Endothelial cell of umbilical vein (primary cell): Measurements from ENCODE around the gene PAAF1. TPM values are rescaled to one million over a fixed set of nuclear protein-coding genes. Genes with fewer than 3 reads are reported as not detected.

Experiments used
- BruUV-seq: library from RNA; stranded (reverse); fragments of 400-500 nt; replicated peaks from 2 replicates; lab custom pipeline; 2021; lab: Mats Ljungman, UMichigan
- CTCF ChIA-PET: fragments of 300-600, 350-600 bp; sonication (Branson Sonifier 250); formaldehyde crosslinking; loops from one replicate; lab custom pipeline; 2021; ENCODE audit warnings: antibody characterized with exemption, inconsistent platforms; lab: Charles Lee
- POLR2A ChIA-PET: fragments of 300-600, 350-600 bp; sonication (Branson Sonifier 250); formaldehyde crosslinking; loops from one replicate; lab custom pipeline; 2021; ENCODE audit warnings: antibody characterized with exemption, inconsistent platforms; lab: Charles Lee
- DNase-seq: peaks from one replicate; pipeline ENCODE4 v3.0.0-alpha.2; 2011; ENCODE audit warnings: low read depth, low spot score
- FAIRE-seq: peaks from 2 replicates; lab custom pipeline; 2011; peaks lifted over from hg19 to GRCh38; lab: Jason Lieb, UNC
- H2AFZ ChIP-seq: 2 replicates; pipeline ENCODE4 v1.6.0; 2012; ENCODE audit warnings: low read depth, low read length, control low read depth, inconsistent platforms
- H3K27ac ChIP-seq: 2 replicates; pipeline ENCODE4 v1.5.1; 2011; ENCODE audit warnings: low read depth, mild to moderate bottlenecking, control low read depth, low read length, moderate library complexity; ENCODE audit not compliant: insufficient read depth
- H3K27me3 ChIP-seq, 2 experiments: 2 replicates each; pipeline versions ENCODE4 v1.6.0 to v1.6.1; 2011; ENCODE audit warnings: low read length in 2 of 2, mixed read lengths in 1 of 2; ENCODE audit not compliant: control insufficient read depth in 2 of 2, insufficient read depth in 2 of 2
- H3K36me3 ChIP-seq, 2 experiments: 2 replicates in 1 of 2; 3 replicates in 1 of 2; pipeline ENCODE4 v1.5.1; 2011; ENCODE audit warnings: low read length in 2 of 2, mild to moderate bottlenecking in 1 of 2, moderate library complexity in 1 of 2; ENCODE audit not compliant: control insufficient read depth in 2 of 2, insufficient read depth in 2 of 2; ENCODE audit errors: extremely low read depth in 1 of 2
- H3K4me1 ChIP-seq: 3 replicates; pipeline ENCODE4 v1.5.1; 2011; ENCODE audit warnings: mild to moderate bottlenecking, low read length; ENCODE audit not compliant: control insufficient read depth, insufficient read depth; ENCODE audit errors: extremely low read depth
- H3K4me2 ChIP-seq: 2 replicates; pipeline ENCODE4 v1.6.1; 2011; ENCODE audit warnings: low read length, control low read depth, mixed read lengths; ENCODE audit not compliant: insufficient read depth
- H3K4me3 ChIP-seq, 3 experiments: fragments of 200-600 bp in 1 of 3; sonication (generic), shearing (Covaris generic) in 1 of 3; replicated peaks in 1 of 3; 2 replicates each; pipeline ENCODE4 v1.5.1; 2011 to 2016; ENCODE audit warnings: control low read depth in 3 of 3, low read length in 3 of 3, mild to moderate bottlenecking in 2 of 3, inconsistent platforms in 1 of 3, low read depth in 1 of 3, moderate library complexity in 1 of 3; ENCODE audit not compliant: insufficient read depth in 1 of 3
- H3K79me2 ChIP-seq: 2 replicates; pipeline ENCODE4 v1.6.0; 2012; ENCODE audit warnings: low read length, inconsistent platforms; ENCODE audit not compliant: control insufficient read depth, insufficient read depth
- H3K9ac ChIP-seq: replicated peaks from 2 replicates; pipeline ENCODE3; 2011; ENCODE audit warnings: low read length, control low read depth; ENCODE audit not compliant: insufficient read depth; ENCODE audit errors: extremely low read depth
- H3K9me1 ChIP-seq: replicated peaks from 3 replicates; pipeline ENCODE4 v1.6.0; 2011; ENCODE audit warnings: mild to moderate bottlenecking, low read length; ENCODE audit not compliant: control insufficient read depth, insufficient read depth; ENCODE audit errors: extremely low read depth
- H3K9me3 ChIP-seq: replicated peaks from 2 replicates; pipeline ENCODE4 v1.5.1; 2012; ENCODE audit warnings: low read length, inconsistent platforms; ENCODE audit not compliant: control insufficient read depth, insufficient read depth
- H4K20me1 ChIP-seq: replicated peaks from 2 replicates; pipeline ENCODE3; 2011; ENCODE audit warnings: mild to moderate bottlenecking, low read length; ENCODE audit not compliant: control insufficient read depth, insufficient read depth; ENCODE audit errors: extremely low read depth
- EZH2 ChIP-seq: IDR thresholded peaks from 2 replicates; pipeline ENCODE4 v1.6.1; 2012; ENCODE audit warnings: borderline replicate concordance, low read depth, mild to moderate bottlenecking, moderate library complexity, low read length, inconsistent platforms; ENCODE audit not compliant: severe bottlenecking
- FOS ChIP-seq: IDR thresholded peaks from 2 replicates; pipeline ENCODE4 v1.6.1; 2011; ENCODE audit warnings: mild to moderate bottlenecking, low read length, moderate library complexity, borderline replicate concordance; ENCODE audit not compliant: insufficient read depth
- GATA2 ChIP-seq: IDR thresholded peaks from 2 replicates; pipeline ENCODE4 v1.7.0; 2011; ENCODE audit warnings: low read depth, mild to moderate bottlenecking, moderate library complexity, mixed read lengths, low read length; ENCODE audit not compliant: insufficient read length, insufficient read depth
- MYC ChIP-seq: IDR thresholded peaks from one replicate; pipeline ENCODE4 v1.6.1; 2011; ENCODE audit warnings: mild to moderate bottlenecking, low read depth, low read length
- POLR2A ChIP-seq: IDR thresholded peaks from 2 replicates; pipeline ENCODE4 v1.6.1; 2012; ENCODE audit warnings: low read depth, mild to moderate bottlenecking, control low read depth, low read length
- POLR2AphosphoS5 ChIP-seq: IDR thresholded peaks from 2 replicates; pipeline ENCODE4 v1.6.1; 2012; ENCODE audit warnings: low read depth, mild to moderate bottlenecking, control low read depth, low read length, moderate library complexity; ENCODE audit not compliant: insufficient read depth
- dilution Hi-C: fragments of 300-500 bp; cut with MboI; formaldehyde crosslinking; loops from one replicate; pipeline ENCODE4 v1.15.0; 2019; ENCODE audit warnings: low sequenced_read_pairs; ENCODE audit not compliant: extremely low pct_ligation_motif_present
- intact Hi-C: fragments of 100-400 bp; cut with micrococcal nuclease; formaldehyde crosslinking; loops from one replicate; pipeline ENCODE4 v1.10.0; 2022
- polyA plus RNA-seq, 4 experiments: library from polyadenylated mRNA; depleted of rRNA in 3 of 4; stranded (reverse) in 3 of 4; unstranded in 1 of 4; fragments of >200 nt; gene quantifications; 2 replicates each; pipeline versions ENCODE4 v1.2.1 to v1.2.3, GENCODE V29; 2011 to 2012; ENCODE audit warnings: missing spikeins in 1 of 4
- total RNA-seq: library from RNA; stranded (reverse); gene quantifications from 2 replicates; pipeline ENCODE4 v1.2.3, GENCODE V29; 2021
- TF ChIP-seq, protein P1 (sequence below), 2 donors: IDR thresholded peaks; 1 replicate in 1 of 2; 2 replicates in 1 of 2; pipeline ENCODE4 v1.5.1; 2011; ENCODE audit warnings: low read length in 2 of 2, mild to moderate bottlenecking in 2 of 2, moderate library complexity in 2 of 2, control low read depth in 1 of 2, inconsistent platforms in 1 of 2, low read depth in 1 of 2; ENCODE audit not compliant: insufficient read depth in 1 of 2; ENCODE audit errors: extremely low read depth in 1 of 2

Gene PAAF1
- total and polyA plus RNA-seq, 2 donors (not counting 3 experiments of a cell fraction or from before 2014, with no cell fraction given), result 9.8 to 16.1 TPM

DNA sequence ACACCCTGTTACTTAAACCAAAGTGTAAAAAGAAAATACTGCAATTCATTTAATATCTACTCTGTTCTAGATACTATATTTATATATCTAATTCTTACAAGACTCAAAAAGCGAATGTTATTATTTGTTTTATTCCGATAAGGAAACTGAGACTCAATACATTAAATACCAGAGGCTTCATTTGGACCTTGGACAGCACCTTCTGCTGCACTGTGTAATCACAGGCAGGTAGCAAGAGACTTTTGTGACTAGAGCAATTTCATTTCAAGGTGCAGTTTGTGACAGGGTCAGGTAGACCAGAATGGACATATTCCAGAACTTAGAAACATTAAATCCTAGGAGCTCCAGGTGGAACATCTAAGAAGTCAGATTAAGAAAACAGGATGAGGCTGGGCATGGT, 52.6 kb downstream of the PAAF1 start:
- ChIA-PET POLR2A (no interaction called here), CTCF (interaction anchor here (4.3 kb wide), 1 partner anchor 304 kb away, joined by 89 read pairs; no protein-coding TSS in a partner anchor)
- Histone ChIP-seq H3K9me3 (no peaks in the 10 kb centered on the region), H3K27me3 (no peaks in the 10 kb centered on the region), H3K4me3 (no peak overlapping the region), H3K4me1 (no peaks in the 10 kb centered on the region), H3K4me2 (no peak overlapping the region), H3K9me1 (no peaks in the 10 kb centered on the region), H3K79me2 (no peaks in the 10 kb centered on the region), H4K20me1 (no peaks in the 10 kb centered on the region), H3K36me3 (peaks cover 0 to 3% of the 10 kb centered on the region in 2 experiments), H3K9ac (no peak overlapping the region), H3K27ac (no peak overlapping the region), H2AFZ (no peak overlapping the region)
- no peak for TF ChIP-seq EZH2
- TF ChIP-seq POLR2A, result no peak
- TF ChIP-seq MYC, result no peak
- no peak for TF ChIP-seq GATA2
- TF ChIP-seq POLR2AphosphoS5, result no peak
- intact Hi-C loops, result no loop called here
- no peak for FAIRE-seq
- BruUV-seq, result no TSS peak
- dilution Hi-C loops, result no loop called here
- no peak for DNase-seq

DNA sequence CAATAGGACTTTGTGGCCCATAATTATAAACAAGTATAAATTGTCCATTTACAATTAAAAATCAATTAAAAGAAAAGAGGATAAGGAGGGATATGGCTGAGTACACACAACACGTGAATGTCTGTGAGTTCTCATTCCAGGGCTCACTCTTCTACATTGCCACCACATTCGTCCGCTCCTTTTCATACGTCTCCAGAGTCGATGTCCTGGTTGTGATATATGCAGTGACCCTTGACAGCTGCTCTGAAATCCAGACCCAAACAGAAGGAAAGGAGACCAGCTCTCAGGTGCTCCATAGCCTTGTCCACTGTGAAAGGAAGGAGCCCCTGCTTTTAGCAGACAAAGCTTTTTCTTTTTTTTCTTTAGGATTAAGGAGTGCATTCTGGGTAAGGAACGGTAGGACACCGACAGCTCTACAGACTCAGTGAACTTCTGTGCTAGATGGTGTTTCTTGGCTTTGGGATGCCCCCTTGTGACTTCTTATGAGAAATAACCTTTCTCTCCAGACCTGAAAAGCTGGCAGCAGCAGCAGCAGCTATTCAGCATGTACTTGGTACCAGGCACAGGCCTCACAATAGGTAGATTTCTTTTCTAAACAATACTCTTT, 54.3 kb downstream of the PAAF1 start:
- no peak overlapping the region for H3K4me3 ChIP-seq
- no peaks in the 10 kb centered on the region for H3K79me2 ChIP-seq
- H3K36me3 ChIP-seq, result peaks cover 0 to 3% of the 10 kb centered on the region in 2 experiments
- intact Hi-C loops (loop anchor here (1.0 to 10.0 kb wide), 3 partner anchors 166 to 529 kb away; partner anchors contain the start of genes FAM168A and RAB6A), dilution Hi-C loops (no loop called here)
- BruUV-seq, result no TSS peak
- no peak overlapping the region for H2AFZ ChIP-seq
- no peaks in the 10 kb centered on the region for H3K9me1 ChIP-seq
- H3K27me3 ChIP-seq, result no peaks in the 10 kb centered on the region
- no peak overlapping the region for H3K9ac ChIP-seq
- FAIRE-seq, result no peak
- H4K20me1 ChIP-seq, result no peaks in the 10 kb centered on the region
- H3K4me2 ChIP-seq, result no peak overlapping the region
- DNase-seq, result peak; percentile 76
- CTCF ChIA-PET, result interaction anchor here (0.6 to 4.3 kb wide), 42 partner anchors 8 to 580 kb away, joined by 3 to 89 read pairs (median 4); partner anchors contain the start of genes MRPL48, PLEKHB1 and RAB6A
- no peak for TF ChIP-seq POLR2AphosphoS5
- no peak for TF ChIP-seq FOS
- TF ChIP-seq, protein P1, sequence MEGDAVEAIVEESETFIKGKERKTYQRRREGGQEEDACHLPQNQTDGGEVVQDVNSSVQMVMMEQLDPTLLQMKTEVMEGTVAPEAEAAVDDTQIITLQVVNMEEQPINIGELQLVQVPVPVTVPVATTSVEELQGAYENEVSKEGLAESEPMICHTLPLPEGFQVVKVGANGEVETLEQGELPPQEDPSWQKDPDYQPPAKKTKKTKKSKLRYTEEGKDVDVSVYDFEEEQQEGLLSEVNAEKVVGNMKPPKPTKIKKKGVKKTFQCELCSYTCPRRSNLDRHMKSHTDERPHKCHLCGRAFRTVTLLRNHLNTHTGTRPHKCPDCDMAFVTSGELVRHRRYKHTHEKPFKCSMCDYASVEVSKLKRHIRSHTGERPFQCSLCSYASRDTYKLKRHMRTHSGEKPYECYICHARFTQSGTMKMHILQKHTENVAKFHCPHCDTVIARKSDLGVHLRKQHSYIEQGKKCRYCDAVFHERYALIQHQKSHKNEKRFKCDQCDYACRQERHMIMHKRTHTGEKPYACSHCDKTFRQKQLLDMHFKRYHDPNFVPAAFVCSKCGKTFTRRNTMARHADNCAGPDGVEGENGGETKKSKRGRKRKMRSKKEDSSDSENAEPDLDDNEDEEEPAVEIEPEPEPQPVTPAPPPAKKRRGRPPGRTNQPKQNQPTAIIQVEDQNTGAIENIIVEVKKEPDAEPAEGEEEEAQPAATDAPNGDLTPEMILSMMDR (IDR thresholded peaks at IDR 0.05; ENCODE audit: extremely low read depth in 1 of 2, insufficient read depth in 1 of 2, low read depth in 1 of 2, low read length in 2 of 2), result peak; percentile 37 to 55
- TF ChIP-seq GATA2, result no peak
- TF ChIP-seq EZH2, result no peak
- H3K9me3 ChIP-seq, result no peaks in the 10 kb centered on the region
- POLR2A ChIA-PET, result no interaction called here
- no peaks in the 10 kb centered on the region for H3K4me1 ChIP-seq
- H3K27ac ChIP-seq, result no peak overlapping the region
